ENCODE data around the gene MED8. TPM values are rescaled to one million over a fixed set of nuclear protein-coding genes. Genes with fewer than 3 reads are reported as not detected.

MED8 gene
- polyA plus RNA-seq, 2 of the 4 experiments (the other 2 are of a cell fraction), result 21.8 to 33.9 TPM

- FAIRE-seq, result no peak
- H3K4me2 ChIP-seq, result no peak within 1 kb of the TSS
- TF ChIP-seq RCOR1 (IDR thresholded peaks at IDR 0.05; ENCODE audit: low read depth, low read length) (no peak), TP53 (CRISPR knock-in tag; IDR thresholded peaks at IDR 0.05) (no peak), PHF8 (IDR thresholded peaks at IDR 0.05; ENCODE audit: borderline replicate concordance, low read depth) (no peak), SMC3 (IDR thresholded peaks at IDR 0.05) (no peak), BHLHE40 (IDR thresholded peaks at IDR 0.05; ENCODE audit: low read depth, low read length) (no peak), HOXB5 (CRISPR knock-in tag; IDR thresholded peaks at IDR 0.05) (no peak), FOSL2 (IDR thresholded peaks at IDR 0.05) (no peak), FOSL2 (CRISPR knock-in tag; IDR thresholded peaks at IDR 0.05) (no peak), JUN (IDR thresholded peaks at IDR 0.05) (no peak), CBX8 (IDR thresholded peaks at IDR 0.05) (no peak), HES2 (IDR thresholded peaks at IDR 0.05) (no peak), REST (IDR thresholded peaks at IDR 0.05) (no peak), CHD4 (IDR thresholded peaks at IDR 0.05; ENCODE audit: borderline replicate concordance) (no peak), CTCF (IDR thresholded peaks at IDR 0.05) (no peak)
- H3K4me1 ChIP-seq, result no peaks in the 10 kb centered on the region
- 67% methylated on average over 2 of the region's 3 CpGs for WGBS (ENCODE audit: missing lambda C conversion rate)
- no peak for DNase-seq (ENCODE audit: low read depth in 1 of 2, low spot score in 1 of 2)
- ATAC-seq, result no peak
- ChIA-PET CTCF (interaction anchor here (0.6 kb wide), 1 partner anchor 567 kb away, joined by 3 read pairs; no protein-coding TSS in a partner anchor), POLR2A (no interaction called here)
- no peak within 1 kb of the TSS for H3K4me3 ChIP-seq
- no peak within 1 kb of the TSS for H3K27ac ChIP-seq
- no peaks in the 10 kb centered on the region for H3K9me3 ChIP-seq
Observed at GRCh38 chr1:43337588-43337987, 52.0 kb downstream of the MED8 start, which contains the start of gene MPL. Gene MPL (plus strand): TSS chr1:43337818. CDS start chr1:43337849, 31 bp downstream.

- TF ChIP-seq E2F6 (IDR thresholded peaks at IDR 0.05; ENCODE audit: borderline replicate concordance, low read depth) (no peak), POLR2A (IDR thresholded peaks at IDR 0.05; ENCODE audit: low read length) (no peak), NPAS2 (CRISPR knock-in tag; IDR thresholded peaks at IDR 0.05; ENCODE audit: borderline replicate concordance) (no peak), EP300 (IDR thresholded peaks at IDR 0.05) (no peak), HOXA7 (CRISPR knock-in tag; IDR thresholded peaks at IDR 0.05) (no peak), ELK1 (IDR thresholded peaks at IDR 0.05; ENCODE audit: low read depth, low read length) (no peak), SREBF2 (IDR thresholded peaks at IDR 0.05) (no peak)
- Histone ChIP-seq H3K4me1 (no peaks in the 10 kb centered on the region), H3K27ac (no peak overlapping the region), H3K9me3 (no peaks in the 10 kb centered on the region), H3K4me3 (no peak overlapping the region), H3K4me2 (no peak overlapping the region)
- 66% methylated on average over 7 of the region's 7 CpGs for WGBS (ENCODE audit: missing lambda C conversion rate)
- DNase-seq (ENCODE audit: low read depth in 1 of 2, low spot score in 1 of 2) (no peak), FAIRE-seq (no peak), ATAC-seq (no peak)
- POLR2A ChIA-PET, result no interaction called here
- CTCF ChIA-PET, result no interaction called here
Observed at GRCh38 chr1:43334453-43335205, 55.0 kb downstream of the MED8 start.

Other genes with a start within 250 kb of the MED8 start
- gene EBNA1BP2, start 217.5 kb downstream of the MED8 start, polyA plus RNA-seq (2011; rRNA removed), result 84.9 and 109 TPM in 2 replicates
- gene EBNA1BP2, start 217.5 kb downstream of the MED8 start, polyA plus RNA-seq (2017; fragmentation: RNase III; extraction: RNeasy Plus Mini Kit Qiagen cat#74134 plus additional on column Dnase treatment), result 139 to 178 TPM (median 151 TPM) in 3 replicates
- gene CFAP57, start 217.5 kb downstream of the MED8 start, polyA plus RNA-seq (2011; rRNA removed), result 0.80 and 1.3 TPM in 2 replicates
- 0.54 to 0.73 TPM (median 0.62 TPM) in 3 replicates for gene CFAP57, start 217.5 kb downstream of the MED8 start, polyA plus RNA-seq (2017; fragmentation: RNase III; extraction: RNeasy Plus Mini Kit Qiagen cat#74134 plus additional on column Dnase treatment)
- not detected in 2 replicates for gene TMEM125, start 119.8 kb downstream of the MED8 start, polyA plus RNA-seq (2011; rRNA removed)
- gene TMEM125, start 119.8 kb downstream of the MED8 start, polyA plus RNA-seq (2017; fragmentation: RNase III; extraction: RNeasy Plus Mini Kit Qiagen cat#74134 plus additional on column Dnase treatment), result not detected in 3 replicates
- gene C1orf210, start 104.2 kb downstream of the MED8 start, polyA plus RNA-seq (2011; rRNA removed), result not detected in 2 replicates
- gene C1orf210, start 104.2 kb downstream of the MED8 start, polyA plus RNA-seq (2017; fragmentation: RNase III; extraction: RNeasy Plus Mini Kit Qiagen cat#74134 plus additional on column Dnase treatment), result not detected in 3 replicates
- gene TIE1, start 88.8 kb downstream of the MED8 start, polyA plus RNA-seq (2011; rRNA removed), result not detected in 2 replicates
- gene TIE1, start 88.8 kb downstream of the MED8 start, polyA plus RNA-seq (2017; fragmentation: RNase III; extraction: RNeasy Plus Mini Kit Qiagen cat#74134 plus additional on column Dnase treatment), result not detected in 3 replicates
- not detected in 2 replicates for gene MPL, start 52.0 kb downstream of the MED8 start, polyA plus RNA-seq (2011; rRNA removed)
- not detected in 3 replicates for gene MPL, start 52.0 kb downstream of the MED8 start, polyA plus RNA-seq (2017; fragmentation: RNase III; extraction: RNeasy Plus Mini Kit Qiagen cat#74134 plus additional on column Dnase treatment)
- gene CDC20, start 30.8 kb downstream of the MED8 start, polyA plus RNA-seq (2011; rRNA removed), result 73.8 and 91.5 TPM in 2 replicates
- gene CDC20, start 30.8 kb downstream of the MED8 start, polyA plus RNA-seq (2017; fragmentation: RNase III; extraction: RNeasy Plus Mini Kit Qiagen cat#74134 plus additional on column Dnase treatment), result 106 to 141 TPM (median 116 TPM) in 3 replicates
- gene ELOVL1, start 21.8 kb downstream of the MED8 start, polyA plus RNA-seq (2011; rRNA removed), result 124 and 147 TPM in 2 replicates
- gene ELOVL1, start 21.8 kb downstream of the MED8 start, polyA plus RNA-seq (2017; fragmentation: RNase III; extraction: RNeasy Plus Mini Kit Qiagen cat#74134 plus additional on column Dnase treatment), result 96.6 to 105 TPM (median 104 TPM) in 3 replicates
- gene SZT2, start 99 bp upstream of the MED8 start, polyA plus RNA-seq (2011; rRNA removed), result 6.5 and 10.4 TPM in 2 replicates
- gene SZT2, start 99 bp upstream of the MED8 start, polyA plus RNA-seq (2017; fragmentation: RNase III; extraction: RNeasy Plus Mini Kit Qiagen cat#74134 plus additional on column Dnase treatment), result 6.1 to 7.4 TPM (median 7.3 TPM) in 3 replicates
- gene HYI, start 64.1 kb upstream of the MED8 start, polyA plus RNA-seq (2011; rRNA removed), result 6.6 and 7.2 TPM in 2 replicates
- 15.1 to 17.1 TPM (median 15.3 TPM) in 3 replicates for gene HYI, start 64.1 kb upstream of the MED8 start, polyA plus RNA-seq (2017; fragmentation: RNase III; extraction: RNeasy Plus Mini Kit Qiagen cat#74134 plus additional on column Dnase treatment)
- 96.5 and 111 TPM in 2 replicates for gene PTPRF, start 141.1 kb upstream of the MED8 start, polyA plus RNA-seq (2011; rRNA removed)
- gene PTPRF, start 141.1 kb upstream of the MED8 start, polyA plus RNA-seq (2017; fragmentation: RNase III; extraction: RNeasy Plus Mini Kit Qiagen cat#74134 plus additional on column Dnase treatment), result 68.3 to 75.4 TPM (median 68.5 TPM) in 3 replicates